HFFc6 (cell line): Measurements from ENCODE around the gene CCDC171. TPM values are rescaled to one million over a fixed set of nuclear protein-coding genes. Genes with fewer than 3 reads are reported as not detected.

Experiments
- DNase-seq: peaks from one replicate; pipeline ENCODE4 v3.0.0-alpha.2; 2018
- H3K27ac Mint-ChIP-seq: 2 replicates; pipeline ENCODE4 v1.8.0; 2020; ENCODE audit warnings: mild to moderate bottlenecking, mixed read lengths
- H3K27me3 Mint-ChIP-seq: 2 replicates; pipeline ENCODE4 v1.8.0; 2021; ENCODE audit warnings: mild to moderate bottlenecking, moderate library complexity, mixed read lengths; ENCODE audit not compliant: insufficient read depth
- H3K36me3 Mint-ChIP-seq: 2 replicates; pipeline ENCODE4 v1.8.0; 2021; ENCODE audit warnings: low read depth, mixed read lengths
- H3K4me1 Mint-ChIP-seq: 2 replicates; pipeline ENCODE4 v1.8.0; 2020; ENCODE audit warnings: low read depth, mixed read lengths
- H3K4me3 Mint-ChIP-seq: 2 replicates; pipeline ENCODE4 v1.8.0; 2020; ENCODE audit warnings: mild to moderate bottlenecking, moderate library complexity, mixed read lengths
- H3K9me3 Mint-ChIP-seq: 2 replicates; pipeline ENCODE4 v1.8.0; 2020; ENCODE audit warnings: mild to moderate bottlenecking, mixed read lengths
- CTCF ChIP-seq: fragments of 200-600 bp; sonication (generic); IDR thresholded peaks from 2 replicates; pipeline ENCODE4 v1.5.0; 2021; ENCODE audit warnings: antibody characterized with exemption, mild to moderate bottlenecking
- total RNA-seq, 6 experiments: library from RNA; stranded (reverse); fragmentation: NEBNext Ultra II Directional; extraction: Animal tissue kit (Norgen Biotek cat#: 25700); gene quantifications; 2 replicates in 1 of 6; 3 replicates in 5 of 6; pipeline ENCODE4 v1.2.3, GENCODE V29; 2021

CCDC171 gene
- total RNA-seq, 6 experiments from 2014 or later: 0.48 to 0.86 (median 0.57) TPM

GRCh38 chr9:16002816-16003215, 450.0 kb downstream of the CCDC171 start:
- Mint-ChIP-seq H3K27ac (peak overlapping the region; percentile 6; the same call in 1 of the 2 replicates), H3K36me3 (peaks cover 5% of the 10 kb centered on the region; the same call in 1 of the 2 replicates), H3K4me1 (peaks cover 49% of the 10 kb centered on the region), H3K4me3 (no peak overlapping the region), H3K27me3 (no peaks in the 10 kb centered on the region), H3K9me3 (no peaks in the 10 kb centered on the region)
- no peak for DNase-seq
- TF ChIP-seq CTCF: no peak

- DNase-seq: no peak
- H3K27me3 Mint-ChIP-seq: no peaks in the 10 kb centered on the region
- no peak overlapping the region for H3K4me3 Mint-ChIP-seq
- no peak for TF ChIP-seq CTCF
- H3K36me3 Mint-ChIP-seq: peaks cover 6% of the 10 kb centered on the region; the same call in 1 of the 2 replicates
- H3K4me1 Mint-ChIP-seq: peaks cover 43% of the 10 kb centered on the region
- no peak overlapping the region for H3K27ac Mint-ChIP-seq
- no peaks in the 10 kb centered on the region for H3K9me3 Mint-ChIP-seq
Measured at GRCh38 chr9:16003785-16004184, 450.9 kb downstream of the CCDC171 start.

- no peaks in the 10 kb centered on the region for H3K27me3 Mint-ChIP-seq
- H3K4me3 Mint-ChIP-seq: no peak overlapping the region
- peaks cover 6% of the 10 kb centered on the region; the same call in 1 of the 2 replicates for H3K36me3 Mint-ChIP-seq
- H3K9me3 Mint-ChIP-seq: no peaks in the 10 kb centered on the region
- H3K27ac Mint-ChIP-seq: no peak overlapping the region
- no peak for DNase-seq
- TF ChIP-seq CTCF: no peak
- H3K4me1 Mint-ChIP-seq: peaks cover 35% of the 10 kb centered on the region
Measured at GRCh38 chr9:16004613-16005012, 451.8 kb downstream of the CCDC171 start.

GRCh38 chr9:16010221-16010620, 457.4 kb downstream of the CCDC171 start:
- DNase-seq: no peak
- Mint-ChIP-seq H3K36me3 (peaks cover 6% of the 10 kb centered on the region; the same call in 1 of the 2 replicates), H3K4me1 (peaks cover 33% of the 10 kb centered on the region), H3K27me3 (no peaks in the 10 kb centered on the region), H3K4me3 (no peak overlapping the region), H3K9me3 (0 out of 2 replicates have a peak, but pooled peaks cover 4% of the 10 kb centered on the region), H3K27ac (peak overlapping the region; percentile 70)
- TF ChIP-seq CTCF: no peak

- peak; percentile 52 for DNase-seq
- Mint-ChIP-seq H3K36me3 (peaks cover 6% of the 10 kb centered on the region; the same call in 1 of the 2 replicates), H3K4me3 (no peak overlapping the region), H3K9me3 (peaks cover 8% of the 10 kb centered on the region; the same call in 1 of the 2 replicates), H3K4me1 (peaks cover 33% of the 10 kb centered on the region), H3K27ac (peak overlapping the region; percentile 49), H3K27me3 (no peaks in the 10 kb centered on the region)
- no peak for TF ChIP-seq CTCF
Measured at GRCh38 chr9:16012621-16013020, 459.8 kb downstream of the CCDC171 start.

- TF ChIP-seq CTCF: no peak
- Mint-ChIP-seq H3K4me3 (no peak overlapping the region), H3K27ac (no peak overlapping the region), H3K27me3 (no peaks in the 10 kb centered on the region), H3K36me3 (peaks cover 3% of the 10 kb centered on the region; the same call in 1 of the 2 replicates), H3K4me1 (peaks cover 33% of the 10 kb centered on the region), H3K9me3 (peaks cover 13% of the 10 kb centered on the region)
- no peak for DNase-seq
Measured at GRCh38 chr9:16013366-16013765, 460.5 kb downstream of the CCDC171 start.
